ENCODE results near the gene THAP12. TPM values are rescaled to one million over a fixed set of nuclear protein-coding genes. Genes with fewer than 3 reads are reported as not detected.

The THAP12 gene
- total RNA-seq, 1 experiment from 2014 or later, result 50.5 TPM

DNA sequence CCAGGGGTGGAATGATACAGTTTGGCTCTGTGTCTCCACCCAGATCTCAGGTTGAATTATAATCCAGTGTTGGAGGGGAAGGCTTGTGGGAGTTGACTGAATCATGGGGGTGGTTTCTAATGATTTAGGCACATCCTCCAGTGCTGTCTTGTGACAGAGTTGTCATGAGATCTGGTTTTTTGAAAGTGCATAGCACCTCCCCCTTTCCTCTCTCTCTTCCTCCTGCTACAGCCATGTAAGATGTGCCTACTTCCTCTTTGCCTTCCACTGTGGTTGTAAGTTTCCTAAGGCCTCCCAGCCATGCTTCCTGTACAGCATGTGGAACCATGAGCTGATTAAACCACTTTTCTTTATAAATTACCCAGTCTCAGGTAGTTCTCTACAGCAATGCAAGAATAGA, 45.1 kb downstream of the THAP12 start:
- no peaks in the 10 kb centered on the region for H3F3A ChIP-seq (ENCODE audit: low read length, unreplicated experiment)
- TF ChIP-seq EZH2 (IDR thresholded peaks at IDR 0.05; ENCODE audit: low read length, unreplicated experiment), result no peak
- DNase-seq (no peak), ATAC-seq (no peak)
- no TSS peak for BruUV-seq (replicated peaks)
- ChIA-PET POLR2A (ENCODE audit: unreplicated experiment) (no interaction called here), CTCF (no interaction called here)
- H3K9me2 ChIP-seq (replicated peaks; ENCODE audit: low read length), result no peaks in the 10 kb centered on the region
- H2AFZ ChIP-seq (ENCODE audit: low read length), result no peak overlapping the region
- H3K9ac ChIP-seq (ENCODE audit: low read length), result no peak overlapping the region
- no peak overlapping the region for H3K27ac ChIP-seq (ENCODE audit: low read length)
- H4K20me1 ChIP-seq (ENCODE audit: low read length), result no peaks in the 10 kb centered on the region
- no peaks in the 10 kb centered on the region for H3K4me1 ChIP-seq (ENCODE audit: insufficient read depth, low read length)
- intact Hi-C loops (cut with micrococcal nuclease), result no loop called here
- no peaks in the 10 kb centered on the region for H3K27me3 ChIP-seq (ENCODE audit: low read length)
- no peaks in the 10 kb centered on the region for H3K79me2 ChIP-seq (ENCODE audit: low read length)
- H3K9me3 ChIP-seq (ENCODE audit: low read length), result peaks cover 17% of the 10 kb centered on the region
- H3K4me3 ChIP-seq (ENCODE audit: low read length), result no peak overlapping the region
- H3K36me3 ChIP-seq (ENCODE audit: low read depth, low read length), result no peaks in the 10 kb centered on the region
- H3K4me2 ChIP-seq (ENCODE audit: low read length), result no peak overlapping the region

DNA sequence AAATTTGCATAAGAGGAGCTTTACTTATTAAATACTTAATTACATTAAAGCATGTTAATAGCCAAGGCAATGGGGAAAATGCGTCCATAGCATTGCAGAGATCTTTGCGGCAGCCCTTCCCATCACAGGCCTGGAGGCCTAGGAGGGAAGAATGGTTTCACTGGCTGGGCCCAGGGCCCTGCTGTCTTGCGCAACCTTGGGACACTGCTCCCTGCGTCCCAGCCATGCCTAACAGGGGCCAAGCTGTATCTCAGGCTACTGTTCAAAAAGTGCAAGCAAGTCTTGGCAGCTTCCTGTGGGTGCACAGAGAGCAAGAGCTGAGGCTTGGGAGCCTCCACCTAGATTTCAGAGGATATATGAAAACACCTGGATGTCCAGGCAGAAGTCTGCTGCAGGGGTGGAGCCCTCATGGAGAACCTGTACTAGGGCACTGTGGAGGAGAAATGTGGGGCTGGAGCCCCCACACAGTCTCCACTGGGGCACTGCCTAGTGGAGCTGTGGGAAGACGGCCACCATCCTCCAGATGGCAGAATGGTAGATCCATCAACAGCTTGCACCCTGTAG, 46.0 kb downstream of the THAP12 start:
- peaks cover 17% of the 10 kb centered on the region for H3K9me3 ChIP-seq (ENCODE audit: low read length)
- intact Hi-C loops (cut with micrococcal nuclease), result no loop called here
- ChIA-PET CTCF (no interaction called here), POLR2A (ENCODE audit: unreplicated experiment) (no interaction called here)
- no peak overlapping the region for H2AFZ ChIP-seq (ENCODE audit: low read length)
- no peak overlapping the region for H3K9ac ChIP-seq (ENCODE audit: low read length)
- H3K4me2 ChIP-seq (ENCODE audit: low read length), result no peak overlapping the region
- no peak for DNase-seq
- no peaks in the 10 kb centered on the region for H3F3A ChIP-seq (ENCODE audit: low read length, unreplicated experiment)
- H3K9me2 ChIP-seq (replicated peaks; ENCODE audit: low read length), result no peaks in the 10 kb centered on the region
- no peaks in the 10 kb centered on the region for H3K27me3 ChIP-seq (ENCODE audit: low read length)
- H3K4me3 ChIP-seq (ENCODE audit: low read length), result no peak overlapping the region
- no peak for TF ChIP-seq EZH2 (IDR thresholded peaks at IDR 0.05; ENCODE audit: low read length, unreplicated experiment)
- no peak for TF ChIP-seq EZH2phosphoT487 (IDR thresholded peaks at IDR 0.05; ENCODE audit: borderline replicate concordance, low read length)
- TF ChIP-seq, protein P1, sequence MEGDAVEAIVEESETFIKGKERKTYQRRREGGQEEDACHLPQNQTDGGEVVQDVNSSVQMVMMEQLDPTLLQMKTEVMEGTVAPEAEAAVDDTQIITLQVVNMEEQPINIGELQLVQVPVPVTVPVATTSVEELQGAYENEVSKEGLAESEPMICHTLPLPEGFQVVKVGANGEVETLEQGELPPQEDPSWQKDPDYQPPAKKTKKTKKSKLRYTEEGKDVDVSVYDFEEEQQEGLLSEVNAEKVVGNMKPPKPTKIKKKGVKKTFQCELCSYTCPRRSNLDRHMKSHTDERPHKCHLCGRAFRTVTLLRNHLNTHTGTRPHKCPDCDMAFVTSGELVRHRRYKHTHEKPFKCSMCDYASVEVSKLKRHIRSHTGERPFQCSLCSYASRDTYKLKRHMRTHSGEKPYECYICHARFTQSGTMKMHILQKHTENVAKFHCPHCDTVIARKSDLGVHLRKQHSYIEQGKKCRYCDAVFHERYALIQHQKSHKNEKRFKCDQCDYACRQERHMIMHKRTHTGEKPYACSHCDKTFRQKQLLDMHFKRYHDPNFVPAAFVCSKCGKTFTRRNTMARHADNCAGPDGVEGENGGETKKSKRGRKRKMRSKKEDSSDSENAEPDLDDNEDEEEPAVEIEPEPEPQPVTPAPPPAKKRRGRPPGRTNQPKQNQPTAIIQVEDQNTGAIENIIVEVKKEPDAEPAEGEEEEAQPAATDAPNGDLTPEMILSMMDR (conservative IDR thresholded peaks at IDR 0.05; ENCODE audit: low read depth, low read length), result no peak
- H4K20me1 ChIP-seq (ENCODE audit: low read length), result no peaks in the 10 kb centered on the region
- H3K4me1 ChIP-seq (ENCODE audit: insufficient read depth, low read length), result no peaks in the 10 kb centered on the region
- no TSS peak for BruUV-seq (replicated peaks)
- no peaks in the 10 kb centered on the region for H3K79me2 ChIP-seq (ENCODE audit: low read length)
- no peak for ATAC-seq
- no peak overlapping the region for H3K27ac ChIP-seq (ENCODE audit: low read length)
- no peaks in the 10 kb centered on the region for H3K36me3 ChIP-seq (ENCODE audit: low read depth, low read length)

- H3K4me2 ChIP-seq (ENCODE audit: low read length), result no peak overlapping the region
- TF ChIP-seq EZH2 (IDR thresholded peaks at IDR 0.05; ENCODE audit: low read length, unreplicated experiment) (no peak), EZH2phosphoT487 (IDR thresholded peaks at IDR 0.05; ENCODE audit: borderline replicate concordance, low read length) (no peak)
- TF ChIP-seq, protein P1 (conservative IDR thresholded peaks at IDR 0.05; ENCODE audit: low read depth, low read length), result no peak
- POLR2A ChIA-PET (ENCODE audit: unreplicated experiment), result no interaction called here
- peaks cover 17% of the 10 kb centered on the region for H3K9me3 ChIP-seq (ENCODE audit: low read length)
- DNase-seq (no peak), ATAC-seq (no peak)
- intact Hi-C loops (cut with micrococcal nuclease), result no loop called here
- CTCF ChIA-PET, result no interaction called here
- H3F3A ChIP-seq (ENCODE audit: low read length, unreplicated experiment), result no peaks in the 10 kb centered on the region
- no peaks in the 10 kb centered on the region for H4K20me1 ChIP-seq (ENCODE audit: low read length)
- no peak overlapping the region for H3K9ac ChIP-seq (ENCODE audit: low read length)
- H3K9me2 ChIP-seq (replicated peaks; ENCODE audit: low read length), result no peaks in the 10 kb centered on the region
- H3K4me1 ChIP-seq (ENCODE audit: insufficient read depth, low read length), result no peaks in the 10 kb centered on the region
- H3K27me3 ChIP-seq (ENCODE audit: low read length), result no peaks in the 10 kb centered on the region
- H3K79me2 ChIP-seq (ENCODE audit: low read length), result no peaks in the 10 kb centered on the region
- no peaks in the 10 kb centered on the region for H3K36me3 ChIP-seq (ENCODE audit: low read depth, low read length)
- no peak overlapping the region for H3K4me3 ChIP-seq (ENCODE audit: low read length)
- no TSS peak for BruUV-seq (replicated peaks)
- H3K27ac ChIP-seq (ENCODE audit: low read length), result no peak overlapping the region
- no peak overlapping the region for H2AFZ ChIP-seq (ENCODE audit: low read length)
Measured at GRCh38 chr11:76330651-76331050, 50.3 kb downstream of the THAP12 start.
